ENCODE results near the gene SERP2.
"Not testable (repeated sequence)": the region's sequence is repeated elsewhere in the genome, so short reads cannot be mapped to it uniquely, and the experiment has no call there.

The SERP2 gene

GRCh38 chr13:44373601-44374347, at the start of gene SERP2:
Gene SERP2 (plus strand): TSS chr13:44373824. CDS start chr13:44374026, 202 bp downstream.
- Histone ChIP-seq H3K4me3 (replicated peaks; ENCODE audit: low read depth, low read length) (no peak within 1 kb of the TSS), H3K27me3 (replicated peaks; ENCODE audit: control insufficient read depth, insufficient read depth, low read length) (peaks cover 2% of the 10 kb centered on the region; the same call in 1 of the 2 replicates), H3K36me3 (ENCODE audit: control insufficient read depth, insufficient read depth, low read length) (no peaks in the 10 kb centered on the region)
- DNase-seq (ENCODE audit: extremely low read depth, insufficient read length) = no peak
- no peak for TF ChIP-seq CTCF (IDR thresholded peaks at IDR 0.05; ENCODE audit: insufficient read depth, low read length, poor library complexity, severe bottlenecking)

GRCh38 chr13:44326961-44327360, 46.7 kb upstream of the SERP2 start:
- Histone ChIP-seq H3K27me3 (replicated peaks; ENCODE audit: control insufficient read depth, insufficient read depth, low read length) (no peaks in the 10 kb centered on the region), H3K4me3 (replicated peaks; ENCODE audit: low read depth, low read length) (no peak overlapping the region), H3K36me3 (ENCODE audit: control insufficient read depth, insufficient read depth, low read length) (no peaks in the 10 kb centered on the region)
- no peak for DNase-seq (ENCODE audit: extremely low read depth, insufficient read length)
- no peak for TF ChIP-seq CTCF (IDR thresholded peaks at IDR 0.05; ENCODE audit: insufficient read depth, low read length, poor library complexity, severe bottlenecking)

GRCh38 chr13:44329041-44329440, 44.6 kb upstream of the SERP2 start:
- H3K27me3 ChIP-seq (replicated peaks; ENCODE audit: control insufficient read depth, insufficient read depth, low read length) = not testable (repeated sequence)

GRCh38 chr13:44329909-44330545, 43.6 kb upstream of the SERP2 start:
- Histone ChIP-seq H3K4me3 (replicated peaks; ENCODE audit: low read depth, low read length) (no peak overlapping the region), H3K27me3 (replicated peaks; ENCODE audit: control insufficient read depth, insufficient read depth, low read length) (no peaks in the 10 kb centered on the region), H3K36me3 (ENCODE audit: control insufficient read depth, insufficient read depth, low read length) (no peaks in the 10 kb centered on the region)
- TF ChIP-seq CTCF (IDR thresholded peaks at IDR 0.05; ENCODE audit: insufficient read depth, low read length, poor library complexity, severe bottlenecking) = no peak
- no peak for DNase-seq (ENCODE audit: extremely low read depth, insufficient read length)

More at GRCh38 chr13:44329041-44329440, 44.6 kb upstream of the SERP2 start:
- H3K36me3 ChIP-seq (ENCODE audit: control insufficient read depth, insufficient read depth, low read length); H3K4me3 ChIP-seq (replicated peaks; ENCODE audit: low read depth, low read length); DNase-seq (ENCODE audit: extremely low read depth, insufficient read length): not testable (repeated sequence)

GRCh38 chr13:44331446-44331845, 42.2 kb upstream of the SERP2 start:
- Histone ChIP-seq H3K27me3 (replicated peaks; ENCODE audit: control insufficient read depth, insufficient read depth, low read length) (no peaks in the 10 kb centered on the region; the same call in 1 of the 2 replicates), H3K36me3 (ENCODE audit: control insufficient read depth, insufficient read depth, low read length) (no peaks in the 10 kb centered on the region), H3K4me3 (replicated peaks; ENCODE audit: low read depth, low read length) (no peak overlapping the region)
- no peak for TF ChIP-seq CTCF (IDR thresholded peaks at IDR 0.05; ENCODE audit: insufficient read depth, low read length, poor library complexity, severe bottlenecking)
- no peak for DNase-seq (ENCODE audit: extremely low read depth, insufficient read length)
